ENCODE results near the gene KLRC3.
"Not testable (repeated sequence)": the region's sequence is repeated elsewhere in the genome, so short reads cannot be mapped to it uniquely, and the experiment has no call there.

DNA sequence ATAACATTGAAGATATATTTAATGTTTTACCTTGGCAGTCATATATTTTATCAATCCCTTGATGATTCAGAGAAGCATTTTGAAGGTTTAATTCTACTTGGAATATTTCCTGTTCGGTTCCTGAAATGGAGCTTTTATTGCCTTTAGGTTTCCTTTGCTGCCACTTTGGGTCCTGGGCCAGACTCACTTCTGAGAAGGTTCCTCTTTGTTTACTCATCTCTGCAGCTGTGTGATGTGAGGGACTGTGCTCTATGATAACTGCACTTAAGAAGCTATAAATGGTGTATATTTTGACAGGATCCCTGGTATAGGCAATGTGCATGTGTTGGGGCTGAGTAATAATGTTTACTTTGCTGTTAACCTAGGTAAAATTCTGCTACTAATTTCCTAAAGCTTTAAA, at the start of gene KLRC3:
- TF ChIP-seq POLR2AphosphoS5 (IDR thresholded peaks at IDR 0.05); EP300 (IDR thresholded peaks at IDR 0.05); POLR2A (IDR thresholded peaks at IDR 0.05; ENCODE audit: low read depth): not testable (repeated sequence)
- TF ChIP-seq, protein P1, sequence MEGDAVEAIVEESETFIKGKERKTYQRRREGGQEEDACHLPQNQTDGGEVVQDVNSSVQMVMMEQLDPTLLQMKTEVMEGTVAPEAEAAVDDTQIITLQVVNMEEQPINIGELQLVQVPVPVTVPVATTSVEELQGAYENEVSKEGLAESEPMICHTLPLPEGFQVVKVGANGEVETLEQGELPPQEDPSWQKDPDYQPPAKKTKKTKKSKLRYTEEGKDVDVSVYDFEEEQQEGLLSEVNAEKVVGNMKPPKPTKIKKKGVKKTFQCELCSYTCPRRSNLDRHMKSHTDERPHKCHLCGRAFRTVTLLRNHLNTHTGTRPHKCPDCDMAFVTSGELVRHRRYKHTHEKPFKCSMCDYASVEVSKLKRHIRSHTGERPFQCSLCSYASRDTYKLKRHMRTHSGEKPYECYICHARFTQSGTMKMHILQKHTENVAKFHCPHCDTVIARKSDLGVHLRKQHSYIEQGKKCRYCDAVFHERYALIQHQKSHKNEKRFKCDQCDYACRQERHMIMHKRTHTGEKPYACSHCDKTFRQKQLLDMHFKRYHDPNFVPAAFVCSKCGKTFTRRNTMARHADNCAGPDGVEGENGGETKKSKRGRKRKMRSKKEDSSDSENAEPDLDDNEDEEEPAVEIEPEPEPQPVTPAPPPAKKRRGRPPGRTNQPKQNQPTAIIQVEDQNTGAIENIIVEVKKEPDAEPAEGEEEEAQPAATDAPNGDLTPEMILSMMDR (IDR thresholded peaks at IDR 0.05): not testable (repeated sequence)
